Adipose tissue (tissue), 3 donors: ENCODE data around the gene PER1. TPM values are rescaled to one million over a fixed set of nuclear protein-coding genes. Genes with fewer than 3 reads are reported as not detected.
A peak's percentile ranks its signal among the peaks of the same experiment; 100 is the strongest.

Source experiments
- H3K27ac ChIP-seq: one replicate; pipeline ENCODE4 v1.5.1; 2013; ENCODE audit warnings: low read depth, low read length
- WGBS, 3 donors: extraction: QIAGEN DNeasy Blood & Tissue Kit; methylation state at CpG; one replicate each; pipeline ENCODE4 v1.1.7; 2013; 5-methylcytosine and 5-hydroxymethylcytosine counted together
- polyA plus RNA-seq, 3 donors: library from polyadenylated mRNA; stranded (reverse); fragments of 200-250 nt; gene quantifications; one replicate each; pipeline ENCODE4 v1.2.3, GENCODE V29; 2013
- donor health status: healthy with polysubstance abuse.
- donor health status: Bipolar disorder and iron deficiency.
- donor health status: healthy.

The PER1 gene
- polyA plus RNA-seq = 100 to 1,000 TPM in 2 of 3 donors, 10 to 100 TPM in 1; 89.7 to 239 (median 142) TPM

- peak within 1 kb of the TSS; percentile 92 for H3K27ac ChIP-seq
- 4 to 7% (median 5%) methylated on average over 34 to 42 of the region's 42 CpGs for WGBS, 3 donors
Measured at GRCh38 chr17:8152112-8152775, at the start of gene PER1. Gene PER1 (minus strand): TSS chr17:8152404. CDS start chr17:8150706, 1,698 bp downstream.

GRCh38 chr17:8192070-8192815 lies 40.0 kb upstream of the PER1 start:
- WGBS, 3 donors = 10 to 26% (median 19%) methylated on average over 12 of the region's 12 CpGs
- no peak overlapping the region for H3K27ac ChIP-seq

GRCh38 chr17:8190506-8190905 lies 38.3 kb upstream of the PER1 start:
- no peak overlapping the region for H3K27ac ChIP-seq

GRCh38 chr17:8189711-8190477 lies 37.7 kb upstream of the PER1 start, which contains the start of gene BORCS6:
Gene BORCS6 (minus strand): TSS chr17:8190180. CDS start chr17:8190140, 40 bp downstream.
- WGBS, 3 donors = 0 to 1% (median 0%) methylated on average over 65 to 70 of the region's 70 CpGs
- peak within 1 kb of the TSS; percentile 36 for H3K27ac ChIP-seq

More at GRCh38 chr17:8190506-8190905, 38.3 kb upstream of the PER1 start:
- WGBS, 3 donors = 41 to 44% (median 42%) methylated on average over 6 of the region's 6 CpGs

GRCh38 chr17:8189041-8189710 lies 37.0 kb upstream of the PER1 start:
- H3K27ac ChIP-seq = no peak overlapping the region
- WGBS, 3 donors = 2 to 6% (median 5%) methylated on average over 58 to 67 of the region's 67 CpGs

- H3K27ac ChIP-seq = no peak overlapping the region
- 25 to 37% (median 32%) methylated on average over 12 of the region's 12 CpGs for WGBS, 3 donors
Measured at GRCh38 chr17:8188263-8188839, 36.1 kb upstream of the PER1 start.

GRCh38 chr17:8187517-8188262 lies 35.5 kb upstream of the PER1 start:
- 1% methylated on average over 25 of the region's 25 CpGs for WGBS, 3 donors
- H3K27ac ChIP-seq = no peak overlapping the region

- WGBS, 3 donors = 0 to 1% (median 0%) methylated on average over 32 of the region's 32 CpGs
Measured at GRCh38 chr17:8186787-8187516, 34.7 kb upstream of the PER1 start.

GRCh38 chr17:8186446-8186786 lies 34.2 kb upstream of the PER1 start:
- WGBS, 3 donors = 0% methylated on average over 23 of the region's 23 CpGs

More at GRCh38 chr17:8186787-8187516, 34.7 kb upstream of the PER1 start:
- no peak overlapping the region for H3K27ac ChIP-seq

GRCh38 chr17:8185582-8186445 lies 33.6 kb upstream of the PER1 start:
- 0% methylated on average over 44 of the region's 44 CpGs for WGBS, 3 donors
- H3K27ac ChIP-seq = no peak overlapping the region

More at GRCh38 chr17:8186446-8186786, 34.2 kb upstream of the PER1 start:
- H3K27ac ChIP-seq = no peak overlapping the region

- 69 to 82% (median 78%) methylated on average over 19 of the region's 19 CpGs for WGBS, 3 donors
- no peak overlapping the region for H3K27ac ChIP-seq
Measured at GRCh38 chr17:8176998-8177731, 25.0 kb upstream of the PER1 start.

- H3K27ac ChIP-seq = no peak within 1 kb of the TSS
- WGBS, 3 donors = 1 to 2% (median 1%) methylated on average over 50 to 56 of the region's 56 CpGs
Measured at GRCh38 chr17:8176197-8176940, 24.2 kb upstream of the PER1 start, which contains the start of gene TMEM107. Gene TMEM107 (minus strand): TSS chr17:8176380. CDS start chr17:8176286, 94 bp downstream.

- WGBS, 3 donors = 8 to 18% (median 12%) methylated on average over 11 of the region's 11 CpGs
- H3K27ac ChIP-seq = no peak overlapping the region
Measured at GRCh38 chr17:8175795-8176196, 23.6 kb upstream of the PER1 start.

GRCh38 chr17:8173871-8174322 lies 21.7 kb upstream of the PER1 start:
- no peak overlapping the region for H3K27ac ChIP-seq
- WGBS, 3 donors = 1 to 10% (median 10%) methylated on average over 14 of the region's 14 CpGs
